GM19397 (cell line): ENCODE measurements around the gene KLRC3.
"Not testable (repeated sequence)": the region's sequence is repeated elsewhere in the genome, so short reads cannot be mapped to it uniquely, and the experiment has no call there.

ENCODE experiments used
- ATAC-seq: cut with Tn5 transposase; IDR thresholded peaks from one replicate; pipeline ENCODE4 v1.9.1; 2021; ENCODE audit warnings: mild to moderate bottlenecking, moderate library complexity; ENCODE audit not compliant: unreplicated experiment

KLRC3 gene

DNA sequence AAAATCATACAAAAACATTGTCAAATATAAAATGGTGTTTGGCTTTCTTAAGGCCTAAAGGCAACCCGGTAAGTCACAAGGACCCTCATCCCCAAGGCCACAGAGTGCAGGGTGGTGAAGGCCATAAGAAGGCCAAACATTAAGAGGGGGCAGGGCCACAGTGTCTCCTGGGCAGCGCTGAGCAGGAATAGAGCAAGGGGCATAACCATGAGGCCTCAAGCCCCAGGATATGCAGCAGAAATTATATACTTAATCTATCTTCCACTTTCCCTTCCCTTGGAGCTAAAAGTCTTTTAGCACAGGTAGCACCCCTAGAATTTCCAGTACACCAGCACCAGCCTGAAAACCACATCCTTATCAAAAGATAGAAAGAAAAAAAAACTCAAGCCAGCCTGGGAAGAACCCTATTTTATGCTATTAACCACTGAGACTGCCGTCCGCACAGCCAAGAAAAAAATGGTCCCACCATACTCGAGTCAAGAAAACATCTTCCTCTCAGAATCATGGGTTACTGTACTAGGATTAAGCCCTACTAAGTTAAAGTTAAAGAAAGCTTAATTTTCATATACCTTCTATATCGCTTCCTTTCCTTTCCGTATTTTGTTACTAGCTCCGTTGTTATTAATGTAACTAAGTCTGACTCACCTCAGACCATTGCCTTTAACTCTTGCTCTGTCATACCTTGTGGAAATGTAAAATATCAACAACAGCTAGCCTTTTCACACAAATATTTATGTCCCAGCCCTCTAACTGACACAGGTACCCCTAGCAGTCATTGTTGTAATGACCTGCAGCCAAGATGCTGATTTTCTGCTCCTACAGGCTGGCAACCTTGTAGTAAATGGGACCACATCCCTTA, 50.6 kb downstream of the KLRC3 start:
- ATAC-seq: no peak

DNA sequence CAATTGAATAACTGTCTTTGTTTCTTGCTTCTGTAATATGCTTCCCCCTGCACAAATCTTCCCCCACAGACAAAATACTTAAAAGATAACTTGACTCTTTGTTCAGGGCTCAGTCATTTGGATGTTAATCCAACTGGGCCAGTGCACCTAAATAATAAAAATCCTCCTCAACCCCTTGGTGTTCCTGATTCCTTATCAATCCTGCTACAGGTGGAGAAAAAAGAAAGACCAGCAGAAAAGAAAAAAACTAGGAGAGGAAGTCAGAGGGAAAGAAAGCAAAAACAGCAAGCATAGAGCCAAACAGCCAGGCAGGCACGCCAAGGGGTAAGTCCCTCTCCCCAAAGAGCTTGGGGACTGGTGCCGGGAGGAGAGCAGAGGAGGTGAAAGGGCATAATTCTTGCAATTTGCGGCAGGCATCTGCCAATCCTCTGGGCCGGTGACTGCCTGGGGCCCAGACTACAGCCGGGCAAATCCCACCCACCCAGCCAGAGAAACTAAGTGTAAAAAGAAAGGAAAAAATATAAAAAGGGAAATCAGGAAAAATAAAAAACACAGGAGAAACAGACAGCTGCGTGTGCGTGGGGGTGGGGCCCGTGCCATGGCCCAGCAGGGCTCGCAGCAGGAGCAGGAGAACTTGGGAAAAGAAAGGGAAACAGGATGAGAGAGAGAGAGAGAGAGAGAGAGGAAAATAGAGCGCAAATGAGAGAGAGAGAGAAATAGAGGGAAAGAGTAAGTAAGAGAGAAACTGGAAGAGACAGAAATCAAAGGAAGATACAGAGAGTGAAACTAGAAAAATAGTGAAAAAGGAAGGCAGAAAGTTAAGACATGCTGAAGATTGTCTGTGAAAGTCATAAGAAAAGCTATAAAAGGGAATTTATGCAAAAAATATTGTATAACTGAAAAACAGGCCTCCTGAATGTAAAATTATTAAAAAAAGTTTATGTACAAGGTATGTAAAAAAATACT, 51.9 kb downstream of the KLRC3 start:
- ATAC-seq: no peak

DNA sequence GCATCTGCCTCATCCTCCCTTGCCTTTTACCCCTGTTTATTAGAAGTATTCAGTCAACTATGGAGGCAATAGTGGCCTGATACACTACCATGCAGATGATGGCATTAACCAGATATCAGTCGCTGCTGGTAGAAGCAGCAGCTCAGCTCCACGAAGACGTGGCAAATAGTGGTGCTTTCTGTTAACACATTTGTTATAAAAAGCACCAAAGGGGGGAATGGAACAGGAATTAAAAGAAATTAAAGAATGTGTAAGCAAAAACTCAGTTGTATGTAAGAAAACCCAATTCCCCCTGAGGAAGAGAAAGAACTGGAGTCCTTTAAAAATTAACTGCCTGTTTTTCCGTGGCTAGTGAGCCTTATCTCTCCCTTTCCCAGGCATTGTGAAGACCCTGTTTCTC, 52.7 kb downstream of the KLRC3 start:
- not testable (repeated sequence) for ATAC-seq

DNA sequence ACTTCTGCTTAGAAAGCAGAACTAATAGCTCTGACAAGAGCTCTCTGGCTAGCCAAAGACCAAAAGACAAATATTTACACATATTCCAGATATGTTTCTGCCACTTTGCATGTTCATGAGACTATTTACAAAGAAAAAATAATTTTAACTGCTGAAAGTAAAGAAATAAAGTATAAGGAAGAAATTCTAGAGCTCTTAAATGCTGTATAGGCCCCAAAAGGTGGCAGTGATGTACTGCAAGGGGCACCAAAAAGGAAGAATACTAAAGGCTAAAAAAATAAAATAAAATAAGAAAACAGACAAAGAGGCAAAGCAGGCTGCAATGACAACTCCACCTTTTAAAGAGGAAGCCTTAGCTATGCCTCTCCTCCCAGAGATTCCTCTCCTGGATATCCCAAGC, 53.5 kb downstream of the KLRC3 start:
- no peak for ATAC-seq

DNA sequence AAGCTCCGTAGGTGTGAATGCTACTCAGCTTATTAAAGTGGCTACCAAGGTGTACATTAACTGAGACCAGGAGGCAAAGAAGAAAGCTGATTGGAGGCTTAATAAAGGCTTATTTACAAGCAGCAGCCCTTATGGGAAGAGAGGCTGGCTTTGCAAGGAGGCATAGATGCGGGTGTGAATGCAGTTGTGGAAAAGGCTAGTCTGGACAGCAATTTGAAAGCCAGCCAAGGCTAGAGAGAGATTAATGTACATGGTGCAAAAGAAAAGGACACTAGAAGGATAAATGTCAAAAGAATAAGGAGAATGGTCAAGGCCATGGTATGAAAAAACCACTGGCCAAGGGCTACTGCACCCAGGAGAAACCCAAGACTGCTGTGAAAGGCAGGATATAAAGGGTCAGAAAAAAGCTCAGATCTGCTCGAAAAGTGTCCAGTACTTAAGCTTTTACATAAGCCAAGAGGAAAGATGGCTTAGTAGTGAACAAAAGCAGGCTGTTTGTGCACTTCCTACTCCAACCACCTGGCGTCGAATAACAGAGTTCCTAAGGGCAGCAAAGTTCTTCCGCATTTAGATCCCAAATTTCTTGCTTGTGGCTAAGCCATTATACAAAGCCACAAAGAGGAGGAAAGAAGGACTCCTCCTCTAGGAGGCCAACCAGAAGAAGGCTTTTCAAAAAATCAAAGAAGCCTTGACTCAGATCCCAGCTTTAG, 54.5 kb downstream of the KLRC3 start:
- no peak for ATAC-seq

DNA sequence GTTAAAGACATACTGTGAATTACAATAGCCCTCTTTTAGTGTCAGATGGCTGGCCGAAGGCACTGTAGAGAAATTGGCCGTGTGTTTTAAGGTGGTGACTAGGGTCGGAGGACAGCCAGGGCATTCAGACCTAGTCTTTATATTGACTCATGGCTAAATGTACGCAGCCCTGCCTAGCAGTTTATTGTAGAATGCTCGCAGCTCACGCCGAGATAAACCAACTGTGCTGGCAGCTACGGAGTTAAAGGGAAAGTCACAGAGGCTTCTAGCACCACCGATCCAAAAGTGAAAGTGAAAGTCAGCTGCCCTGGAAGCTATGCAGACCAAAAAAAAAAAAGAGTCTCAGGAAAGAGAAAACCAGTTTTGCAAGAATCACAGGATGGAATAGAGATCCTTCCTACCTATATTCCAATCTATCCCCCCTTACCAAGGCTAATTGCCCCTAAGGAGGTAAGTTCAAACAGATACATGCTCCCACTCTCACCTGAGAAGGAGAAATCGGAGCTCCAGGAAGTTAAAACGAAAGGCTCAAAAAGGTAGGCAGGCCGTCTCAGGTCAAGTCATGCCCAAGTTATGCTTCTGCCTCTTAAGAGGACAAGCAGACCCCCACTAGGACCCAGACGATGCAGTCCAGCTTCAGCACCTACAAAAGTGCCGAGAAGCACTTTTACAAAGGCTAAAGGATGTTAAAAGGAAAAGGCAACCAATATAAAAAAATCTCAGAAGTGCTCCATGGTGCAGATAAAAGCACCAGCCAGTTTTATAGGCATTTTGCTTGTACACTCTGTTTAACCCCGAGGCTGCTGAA, 55.4 kb downstream of the KLRC3 start:
- peak; percentile 62 for ATAC-seq

DNA sequence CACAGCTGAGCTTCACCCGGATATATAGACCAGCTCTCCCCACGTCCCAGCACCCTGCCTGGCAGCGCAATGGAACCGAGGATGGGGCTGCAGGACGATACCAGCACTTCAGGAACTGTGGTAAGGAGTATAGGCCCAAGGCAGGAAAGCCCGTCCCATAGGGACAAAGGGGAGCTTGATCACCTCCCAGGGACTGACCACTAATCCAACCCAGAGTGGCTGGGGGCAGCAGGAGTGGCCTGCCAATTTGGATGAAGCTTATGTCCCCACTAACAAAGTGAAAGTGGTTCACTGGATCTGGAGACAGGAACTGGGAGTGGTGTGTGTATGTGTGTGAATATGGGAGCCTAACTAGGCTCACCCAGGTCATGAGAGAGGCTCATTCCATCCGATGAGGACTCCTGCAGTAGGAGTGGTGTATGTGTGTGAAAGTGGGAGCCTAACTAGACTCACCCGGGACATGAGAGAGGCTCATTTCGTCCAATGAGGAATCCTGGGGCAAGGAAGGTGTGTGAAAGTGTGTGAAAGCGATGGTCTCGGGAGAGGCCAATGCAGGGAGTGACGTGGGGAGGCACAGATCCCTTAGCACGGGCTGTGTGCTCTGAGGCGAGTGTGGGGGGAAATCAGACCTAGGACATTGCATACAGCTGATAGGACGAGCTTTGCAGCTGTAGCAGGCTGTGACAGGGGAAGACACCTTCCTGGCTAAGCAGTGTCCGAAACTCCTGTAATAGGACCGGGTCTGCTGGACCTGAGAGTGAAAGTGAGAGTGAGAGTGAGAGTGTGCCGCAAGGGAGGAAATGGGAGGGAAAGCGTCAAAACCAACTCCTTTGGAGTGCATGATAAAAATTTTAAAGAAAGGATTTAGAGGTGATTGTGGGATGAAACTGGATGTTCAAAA, 56.2 kb downstream of the KLRC3 start:
- ATAC-seq: peak; percentile 86

DNA sequence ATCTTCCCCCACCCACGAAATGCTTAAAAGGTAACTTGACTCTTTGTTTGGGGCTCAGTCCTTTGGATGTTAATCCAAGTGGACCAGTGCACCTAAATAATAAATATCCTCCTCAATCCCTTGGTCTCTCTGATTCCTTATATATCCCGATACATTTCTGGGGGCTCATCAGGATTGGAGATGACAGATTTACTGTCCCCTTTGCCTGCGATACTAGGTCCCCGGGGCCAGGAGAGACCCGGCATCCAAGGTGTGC, 56.8 kb downstream of the KLRC3 start:
- ATAC-seq: no peak

DNA sequence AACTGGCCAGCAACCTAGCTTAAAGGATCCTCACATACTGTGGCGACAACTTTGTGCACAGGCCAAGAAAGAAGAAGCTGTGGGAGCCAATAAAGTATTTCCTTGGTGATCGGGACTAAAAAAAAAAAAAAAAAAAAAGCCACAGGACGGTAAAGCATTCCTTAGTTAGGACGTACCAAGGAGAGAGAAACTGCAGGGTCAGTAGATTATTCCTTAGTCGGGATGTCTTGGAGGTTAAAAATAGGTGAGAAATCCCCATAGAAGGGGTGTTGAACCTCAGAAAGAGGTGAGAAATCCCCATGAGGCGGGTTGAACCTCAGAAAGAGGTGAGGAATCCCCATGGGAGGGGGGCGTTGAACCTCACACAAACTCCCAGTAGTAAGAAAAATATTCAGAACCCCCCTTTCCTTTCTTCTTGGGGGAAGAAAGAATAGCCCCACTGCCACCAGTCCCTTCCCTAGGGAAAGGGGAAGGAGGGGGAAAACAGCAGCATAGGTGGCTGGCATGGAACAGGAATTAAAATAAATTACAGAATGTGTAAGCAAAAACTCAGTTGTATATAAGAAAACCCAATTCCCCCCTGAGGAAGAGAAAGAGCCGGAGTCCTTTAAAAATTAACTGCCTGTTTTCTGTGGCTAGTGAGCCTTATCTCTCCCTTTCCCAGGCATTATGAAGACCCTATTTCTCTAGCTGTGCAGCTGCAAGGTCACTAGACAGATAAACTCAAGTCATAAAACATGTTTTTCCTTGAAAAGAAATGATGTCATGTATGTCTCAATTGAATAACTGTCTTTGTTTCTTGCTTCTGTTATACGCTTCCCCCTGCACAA, 57.4 kb downstream of the KLRC3 start:
- no peak for ATAC-seq

DNA sequence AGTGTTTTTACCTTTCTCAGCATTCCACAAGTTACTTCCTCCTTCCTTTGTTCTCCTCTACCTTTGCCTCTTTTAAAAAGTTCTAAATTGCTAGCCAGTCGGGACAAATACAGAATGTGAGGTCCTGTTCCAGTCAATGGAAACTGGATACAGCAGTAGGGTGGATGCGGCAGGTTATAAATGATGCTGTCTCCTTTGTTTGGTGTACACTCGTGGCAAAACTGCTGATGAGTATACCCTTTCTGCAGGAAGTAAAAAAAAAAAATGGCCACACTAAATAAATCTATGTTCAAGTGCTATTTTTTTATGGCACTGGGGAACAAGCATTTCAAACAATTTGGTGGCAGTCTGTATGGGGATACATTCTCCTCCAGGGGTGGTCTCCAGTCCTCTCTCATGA, 58.1 kb downstream of the KLRC3 start:
- ATAC-seq: no peak
